G401.6 (cell line): ENCODE results near the gene TBC1D22A.

ENCODE experiments used
- FAIRE-seq: peaks from 2 replicates; lab custom pipeline; 2012; peaks lifted over from hg19 to GRCh38; lab: Jason Lieb, UNC

The TBC1D22A gene

GRCh38 chr22:46997311-46997970 is 235.0 kb downstream of the TBC1D22A start:
- FAIRE-seq: no peak

- FAIRE-seq: no peak
Measured at GRCh38 chr22:46998331-46998730, 235.9 kb downstream of the TBC1D22A start.

DNA sequence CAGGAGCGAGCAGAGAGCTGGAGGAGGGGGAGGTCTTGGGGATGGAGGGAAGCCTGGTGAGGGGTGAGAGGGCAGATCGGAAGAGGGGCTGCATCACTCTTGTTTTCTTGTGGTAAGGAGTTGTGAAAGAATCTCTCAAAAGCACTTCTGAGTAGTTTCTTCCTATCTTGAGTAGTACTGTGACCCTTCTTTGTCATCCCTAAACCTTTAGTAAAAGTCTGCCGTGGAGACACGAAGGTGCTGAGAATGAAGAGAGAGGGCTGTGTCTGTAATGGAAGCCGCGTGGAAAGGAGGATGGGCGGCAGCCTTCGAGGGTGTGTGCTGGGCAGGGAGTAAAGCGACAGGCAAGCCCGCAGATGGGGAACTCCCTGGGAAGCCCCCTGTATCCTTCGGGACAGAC is 237.8 kb downstream of the TBC1D22A start:
- FAIRE-seq: no peak

DNA sequence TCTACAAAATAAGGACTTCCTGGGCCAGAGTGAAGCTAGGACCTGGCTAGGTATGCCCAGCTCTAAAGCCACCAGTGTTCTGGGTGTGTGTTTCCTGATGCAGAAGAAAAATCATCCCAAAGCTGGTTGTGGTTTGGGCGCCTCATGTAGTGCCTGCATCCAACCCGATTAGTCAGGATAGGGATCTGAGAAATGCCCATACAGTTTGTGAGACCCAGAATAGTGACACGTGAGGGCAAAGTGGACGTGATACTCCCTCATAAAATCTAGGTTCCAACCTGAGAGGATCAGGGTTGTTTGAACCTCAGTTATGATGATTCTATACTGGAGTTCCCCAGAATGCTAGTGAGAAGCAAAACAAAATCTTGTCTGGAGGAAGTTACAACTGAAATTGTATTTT is 238.4 kb downstream of the TBC1D22A start:
- no peak for FAIRE-seq

GRCh38 chr22:47001288-47001687 is 238.8 kb downstream of the TBC1D22A start:
- FAIRE-seq: no peak

DNA sequence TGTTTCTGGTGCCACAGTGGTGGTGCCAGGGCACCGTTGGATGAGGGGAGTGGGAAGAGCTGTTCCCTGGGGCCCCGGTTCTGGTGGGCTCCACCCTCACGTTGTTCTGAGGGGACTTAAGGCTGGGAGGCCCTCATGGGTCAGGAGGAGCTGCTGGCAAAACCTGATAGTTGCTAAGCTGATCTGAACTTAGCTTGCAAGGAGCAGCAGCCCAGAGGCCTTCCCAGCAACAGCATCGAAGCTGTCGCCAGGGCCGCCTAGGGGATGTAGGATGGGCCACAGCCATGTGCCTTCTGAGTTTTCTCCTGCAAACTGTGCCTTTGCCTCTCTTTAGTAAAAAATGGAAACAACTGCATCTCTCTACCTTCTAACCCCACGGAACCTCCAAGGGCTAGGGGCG is 240.2 kb downstream of the TBC1D22A start:
- FAIRE-seq: no peak

DNA sequence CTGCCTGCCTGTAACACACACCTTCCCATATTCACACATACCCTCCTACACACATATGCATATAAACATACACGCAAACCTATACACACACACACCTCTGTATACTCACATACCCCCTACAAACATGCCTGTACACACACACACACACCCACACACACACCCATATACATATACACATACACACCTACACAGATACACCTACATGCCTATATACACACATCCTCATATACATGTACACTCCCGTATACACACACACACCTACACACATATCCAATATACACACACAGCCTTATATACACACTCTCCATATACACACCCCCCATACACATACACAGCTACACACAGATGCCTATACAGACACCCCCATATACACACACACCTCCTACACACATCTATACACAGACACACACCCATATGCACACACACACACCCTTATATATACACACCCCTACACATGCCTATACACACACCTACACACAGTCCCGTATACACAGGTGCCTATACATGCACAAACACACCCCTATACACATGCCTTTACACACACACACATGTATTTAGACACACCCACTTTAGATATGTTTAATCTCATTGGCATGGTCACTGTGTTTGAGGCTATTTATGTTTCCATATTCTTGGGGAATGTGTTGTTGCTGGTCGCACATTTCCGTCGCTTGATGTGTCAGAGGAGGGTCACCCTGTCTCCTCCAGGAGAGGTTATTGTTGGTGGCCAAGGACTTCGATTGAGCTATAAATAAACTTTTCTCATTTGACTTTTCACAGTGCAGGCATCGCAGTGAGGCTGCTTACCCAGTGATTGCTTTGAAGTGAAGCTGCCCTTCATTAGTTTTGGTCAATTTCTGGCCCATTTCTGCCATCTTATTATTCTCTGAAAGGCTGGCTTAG is 243.3 kb downstream of the TBC1D22A start:
- FAIRE-seq: no peak

DNA sequence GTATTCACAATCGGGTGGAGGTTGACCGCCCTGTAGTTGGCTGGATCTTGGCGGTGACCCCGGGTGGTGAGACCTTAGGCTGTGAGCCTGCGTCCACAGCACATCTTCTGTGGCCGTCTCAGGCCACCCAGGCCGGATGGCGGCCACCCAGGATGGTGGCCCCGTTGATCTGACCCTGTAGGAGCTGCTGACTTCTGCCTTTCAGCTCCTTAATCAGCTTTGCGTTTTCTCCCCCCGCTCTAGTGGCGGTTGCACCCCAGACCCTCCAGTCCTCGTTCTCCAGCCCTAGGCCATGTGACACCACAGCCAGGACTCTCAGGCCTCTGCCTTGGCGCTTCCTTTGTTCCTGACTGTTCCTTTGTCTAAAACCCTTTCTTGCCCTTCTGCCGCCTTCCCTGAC is 244.0 kb downstream of the TBC1D22A start:
- FAIRE-seq: no peak

DNA sequence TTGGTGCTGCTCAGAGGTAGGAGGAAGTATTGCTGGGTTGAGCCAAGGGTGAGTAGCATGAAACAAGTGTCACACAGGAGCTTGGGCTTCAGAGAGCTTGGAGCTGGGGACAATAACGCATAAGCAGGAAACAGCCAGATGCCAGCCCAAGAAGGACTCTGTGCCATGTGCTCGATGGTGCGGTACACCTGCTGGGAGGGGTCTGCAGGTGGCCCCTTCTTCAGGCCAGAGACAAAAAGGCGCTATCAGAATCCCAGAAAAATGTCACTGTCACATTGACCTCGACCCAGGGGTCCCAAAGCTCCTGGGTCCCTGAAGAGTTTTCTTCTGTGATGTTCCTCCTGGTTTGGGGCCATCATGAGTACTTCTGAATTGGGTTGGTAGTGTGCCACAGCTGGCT is 244.4 kb downstream of the TBC1D22A start:
- FAIRE-seq: no peak

DNA sequence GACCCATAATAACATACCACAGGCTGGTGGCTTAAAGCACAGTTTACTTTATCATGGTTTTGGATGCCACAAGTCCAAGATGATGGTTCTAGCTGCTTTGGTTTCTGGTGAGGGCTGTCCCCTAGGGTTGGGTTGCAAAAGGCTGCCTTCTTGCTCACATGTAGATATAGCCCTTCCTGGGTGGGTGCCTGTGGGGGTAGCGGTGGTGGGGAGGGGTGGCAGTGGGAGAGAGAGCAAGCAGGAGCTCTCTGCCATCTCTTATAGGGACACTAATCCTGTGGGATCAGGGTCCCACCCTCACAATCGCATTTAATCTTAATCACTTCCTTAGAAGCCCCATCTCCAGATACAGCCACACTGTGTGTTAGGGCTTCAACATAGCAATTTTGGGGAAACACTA is 245.0 kb downstream of the TBC1D22A start:
- FAIRE-seq: no peak

DNA sequence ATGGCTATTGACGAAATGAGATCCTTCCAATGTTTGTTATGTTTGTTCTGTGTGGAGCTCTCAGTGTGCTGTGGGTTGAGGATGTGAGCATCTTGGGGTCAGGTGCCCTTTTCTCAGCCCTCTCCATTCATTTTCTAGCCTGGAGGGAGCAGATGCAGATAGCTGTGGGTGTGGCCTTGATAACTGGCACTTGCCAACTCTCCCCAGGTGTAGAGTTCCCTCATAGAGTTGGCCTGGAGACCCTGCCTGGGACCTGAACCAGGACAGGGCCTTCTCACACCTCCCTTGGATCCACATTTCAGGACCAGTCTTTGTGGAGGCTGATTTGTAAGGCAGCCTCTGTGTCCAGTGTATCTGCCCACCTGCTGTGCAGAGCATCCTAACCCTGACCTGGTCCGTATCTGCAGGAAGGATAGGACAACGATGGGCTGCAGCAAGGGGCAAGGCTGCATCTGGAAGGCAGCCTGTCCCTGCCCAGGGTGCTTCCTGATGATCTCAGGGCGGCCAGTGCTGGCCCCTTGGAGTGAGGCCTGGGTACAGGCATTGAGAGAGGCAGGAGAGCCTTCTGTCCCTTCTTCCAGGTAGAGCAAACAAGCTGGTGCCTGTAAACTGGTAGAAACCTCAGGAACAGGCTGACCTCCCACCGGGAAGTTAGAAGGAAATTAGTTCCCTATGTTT is 245.9 kb downstream of the TBC1D22A start:
- FAIRE-seq: no peak

- FAIRE-seq: no peak
Measured at GRCh38 chr22:47009304-47010101, 247.1 kb downstream of the TBC1D22A start.

GRCh38 chr22:47010211-47010610 is 247.8 kb downstream of the TBC1D22A start:
- no peak for FAIRE-seq

- no peak for FAIRE-seq
Measured at GRCh38 chr22:47011131-47011858, 248.8 kb downstream of the TBC1D22A start.

GRCh38 chr22:47011859-47012258 is 249.4 kb downstream of the TBC1D22A start:
- no peak for FAIRE-seq

DNA sequence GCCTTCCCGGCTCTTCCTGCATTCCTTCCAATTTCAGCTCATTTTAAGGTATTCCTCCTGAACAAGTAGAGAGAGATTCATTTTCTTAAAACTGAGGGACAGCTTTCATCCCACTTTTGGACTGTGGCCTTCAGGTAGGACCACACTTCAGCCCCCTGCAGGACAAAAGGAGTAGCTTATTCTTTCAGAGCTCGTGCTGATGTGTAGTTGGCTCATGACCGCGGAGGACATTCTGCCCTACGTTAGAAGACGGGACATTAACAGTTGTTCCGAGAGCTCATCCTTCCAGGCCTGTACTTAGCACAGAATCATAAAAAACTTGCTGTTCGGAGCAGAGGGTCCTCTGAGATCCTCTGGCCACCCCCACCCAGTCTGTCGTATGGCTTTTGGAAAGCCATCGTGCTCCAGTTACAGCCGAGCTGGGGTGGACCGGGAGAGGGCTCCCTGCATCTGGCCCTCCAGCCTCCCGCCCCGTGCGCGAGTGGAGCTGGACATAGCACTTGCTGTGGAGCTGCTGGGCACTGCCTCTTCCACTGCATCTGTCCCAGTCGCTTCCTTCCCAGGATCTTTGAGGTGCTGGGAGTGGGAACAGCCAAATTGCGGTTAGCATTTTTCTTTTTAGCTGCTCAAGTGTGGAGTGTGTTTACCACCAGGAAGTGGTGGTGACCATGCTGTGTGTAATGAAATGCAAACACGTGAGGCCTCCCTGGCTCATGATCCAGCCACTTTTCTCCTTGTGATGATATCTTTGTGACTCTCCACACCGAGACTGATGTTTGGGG is 250.3 kb downstream of the TBC1D22A start:
- no peak for FAIRE-seq

GRCh38 chr22:47013861-47014635 is 251.6 kb downstream of the TBC1D22A start:
- no peak for FAIRE-seq

DNA sequence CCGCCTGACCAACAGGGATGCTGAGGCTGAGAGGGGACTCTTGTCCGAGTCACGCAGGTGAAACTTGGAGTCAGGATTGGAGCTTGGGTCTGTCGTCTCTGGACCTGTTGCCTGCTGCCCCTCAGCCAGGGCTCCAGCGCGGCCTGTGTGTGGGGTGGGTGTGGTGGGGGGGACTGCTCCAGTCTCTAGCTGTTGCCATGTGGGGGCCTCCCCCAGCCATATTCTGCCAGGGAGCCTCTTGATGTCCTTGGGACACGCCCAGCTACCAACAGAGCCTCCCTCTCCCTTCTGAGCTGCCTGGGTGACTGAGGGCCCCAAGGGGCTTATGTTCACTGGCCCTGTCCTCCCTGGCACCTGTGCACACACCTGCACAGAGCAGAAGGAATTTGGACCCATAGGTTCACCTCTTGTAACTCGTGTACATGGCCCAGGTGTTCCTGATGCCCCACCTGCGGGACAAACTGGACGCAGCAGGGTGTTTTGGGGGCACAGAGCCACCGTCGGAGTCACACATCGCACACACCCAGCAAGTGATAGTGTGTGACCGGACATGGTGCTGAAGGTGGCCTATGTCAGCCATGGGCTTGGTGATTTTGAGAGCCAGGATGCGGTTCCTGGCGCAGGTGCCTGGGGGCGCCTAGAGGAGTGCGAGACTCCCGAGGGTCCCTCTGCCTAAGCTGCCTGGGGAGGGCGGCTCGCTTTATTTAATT is 252.3 kb downstream of the TBC1D22A start:
- FAIRE-seq: no peak

DNA sequence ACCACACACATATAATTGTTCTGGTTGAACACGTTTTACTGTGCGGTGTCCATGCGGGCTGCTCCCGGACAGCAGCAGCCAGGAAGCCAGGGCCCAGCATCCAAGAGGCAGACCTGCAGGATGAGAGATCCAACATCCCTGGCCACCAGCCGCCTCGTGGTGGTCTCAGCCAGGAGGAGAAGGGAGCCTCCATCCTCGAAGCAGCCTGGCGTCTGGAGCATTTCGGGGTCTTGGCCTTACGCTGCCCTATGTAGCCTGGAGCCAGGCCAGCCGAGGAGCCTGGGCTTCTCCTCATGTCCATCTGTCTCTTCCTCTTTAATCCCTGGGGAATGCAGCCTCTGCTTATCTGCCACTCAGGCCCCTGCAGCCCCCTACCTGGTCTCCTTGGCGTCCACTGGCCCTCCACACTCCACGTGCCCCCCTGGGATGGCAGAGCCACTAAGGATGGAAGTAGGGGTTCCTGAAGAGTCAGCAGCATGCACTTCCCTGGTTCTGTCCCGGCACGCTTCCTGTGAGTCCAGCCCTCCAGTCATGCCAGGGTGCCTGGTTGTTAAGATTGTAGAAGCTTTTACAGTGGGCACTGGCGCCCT is 253.2 kb downstream of the TBC1D22A start:
- no peak for FAIRE-seq
